Measurements from ENCODE around the gene SH3PXD2B. TPM values are rescaled to one million over a fixed set of nuclear protein-coding genes. Genes with fewer than 3 reads are reported as not detected.

Gene SH3PXD2B
- total and polyA plus RNA-seq, 2 of the 4 experiments (the other 2 are of a cell fraction) = 8.2 to 14.4 TPM

DNA sequence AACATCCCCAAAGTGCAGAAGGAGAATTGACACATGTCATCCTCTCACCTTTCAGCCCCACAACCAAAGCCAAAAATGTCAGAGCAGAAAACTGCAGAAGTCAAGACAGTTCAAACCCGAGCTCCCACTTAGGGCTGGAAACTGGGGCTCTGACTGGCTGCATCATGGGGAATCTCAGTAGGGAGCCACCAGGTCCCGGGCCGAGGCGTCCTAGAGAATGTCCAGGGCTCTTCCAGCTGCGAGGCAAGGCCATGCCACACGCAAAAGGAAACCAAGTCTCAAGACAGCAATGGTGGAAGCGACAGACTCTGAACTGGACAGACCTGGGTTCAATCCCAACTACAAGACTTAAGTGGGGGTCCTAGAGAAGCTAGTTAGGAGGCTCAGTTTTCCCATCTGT, 13.8 kb downstream of the SH3PXD2B start:
- peaks cover 30% of the 10 kb centered on the region for H3K9me1 ChIP-seq (ENCODE audit: insufficient read depth, low read length)
- intact Hi-C loops (cut with micrococcal nuclease) (no loop called here), in situ Hi-C loops (cut with MboI; ENCODE audit: low sequenced_read_pairs) (no loop called here), dilution Hi-C loops (cut with HindIII; ENCODE audit: low sequenced_read_pairs, unreplicated experiment) (no loop called here)
- no peak overlapping the region for H4K8ac ChIP-seq (ENCODE audit: low read depth in 2 of 2, low read length in 2 of 2)
- no peak overlapping the region for H4K5ac ChIP-seq (ENCODE audit: low read depth, low read length)
- no peak overlapping the region for H2BK5ac ChIP-seq (ENCODE audit: low read depth, low read length, poor library complexity, severe bottlenecking)
- H3K4ac ChIP-seq (ENCODE audit: low read depth, low read length) = no peak overlapping the region
- ChIA-PET POLR2A (ENCODE audit: unreplicated experiment) (no interaction called here), CTCF (no interaction called here)
- ATAC-seq (ENCODE audit: low read depth) = no peak
- H3K4me2 ChIP-seq (ENCODE audit: low read depth, low read length) = no peak overlapping the region
- no peak overlapping the region for H3K23ac ChIP-seq (ENCODE audit: low read depth, low read length)
- H2AK5ac ChIP-seq (ENCODE audit: low read depth, low read length) = no peak overlapping the region
- H4K91ac ChIP-seq (ENCODE audit: insufficient read depth, low read depth, low read length) = no peak overlapping the region
- H2BK120ac ChIP-seq (ENCODE audit: low read depth, low read length) = no peak overlapping the region
- peaks cover 22% of the 10 kb centered on the region; the same call in 1 of the 2 replicates for H3K36me3 ChIP-seq (ENCODE audit: control insufficient read depth, insufficient read depth, low read length)
- H3K79me1 ChIP-seq (ENCODE audit: low read depth in 1 of 2, low read length in 2 of 2) = peaks cover 26 to 93% of the 10 kb centered on the region in 2 experiments
- no peaks in the 10 kb centered on the region for H3K27me3 ChIP-seq (ENCODE audit: control insufficient read depth, insufficient read depth, low read length)
- no peak overlapping the region for H3K9ac ChIP-seq (ENCODE audit: low read depth, low read length)
- no peak overlapping the region for H3K27ac ChIP-seq (ENCODE audit: insufficient read depth, low read length)
- peaks cover 36% of the 10 kb centered on the region for H3K4me1 ChIP-seq (ENCODE audit: control insufficient read depth, insufficient read depth, low read length)
- TF ChIP-seq RCOR1 (IDR thresholded peaks at IDR 0.05; ENCODE audit: insufficient replicate concordance, low read length) = no peak
- TF ChIP-seq FOS (IDR thresholded peaks at IDR 0.05; ENCODE audit: low read depth, low read length) = no peak
- no peak for TF ChIP-seq RFX5 (IDR thresholded peaks at IDR 0.05; ENCODE audit: low read depth, low read length)
- no peak for TF ChIP-seq POLR2A (IDR thresholded peaks at IDR 0.05; ENCODE audit: low read depth, low read length)
- no peak for TF ChIP-seq MAFK (IDR thresholded peaks at IDR 0.05; ENCODE audit: low read depth, low read length)
- no peak for DNase-seq
- no peak overlapping the region for H2BK20ac ChIP-seq (ENCODE audit: low read depth, low read length)
- H3K18ac ChIP-seq (ENCODE audit: low read depth, low read length) = no peak overlapping the region
- H2BK15ac ChIP-seq (ENCODE audit: low read depth, low read length) = no peak overlapping the region
- H3K9me3 ChIP-seq (ENCODE audit: control insufficient read depth, insufficient read depth, low read length) = no peaks in the 10 kb centered on the region
- peaks cover 97% of the 10 kb centered on the region for H4K20me1 ChIP-seq (ENCODE audit: insufficient read depth, low read length)
- H2AK9ac ChIP-seq (replicated peaks; ENCODE audit: low read depth, low read length, poor library complexity) = no peak overlapping the region
- no peak overlapping the region for H2AFZ ChIP-seq (replicated peaks; ENCODE audit: low read length, poor library complexity)
- no peak overlapping the region for H3K14ac ChIP-seq (replicated peaks; ENCODE audit: low read depth, low read length)
- H3K56ac ChIP-seq (ENCODE audit: extremely low read depth, insufficient read depth, low read length) = no peak overlapping the region
- 83% methylated on average over 1 of the region's 7 CpGs; no CpG with 5 or more reads in 1 of the 2 experiments for WGBS, 2 experiments (ENCODE audit: extremely low coverage in 2 of 2, insufficient read length in 1 of 2)
- no peak overlapping the region for H3K4me3 ChIP-seq (ENCODE audit: insufficient read depth, low read depth, low read length)
- no TSS peak for BruUV-seq (replicated peaks)

Data from IMR-90 (cell line).